GM23338 (cell line): ENCODE measurements around the gene PPP6R2. TPM values are rescaled to one million over a fixed set of nuclear protein-coding genes. Genes with fewer than 3 reads are reported as not detected.

ENCODE experiments used
- ATAC-seq: fragments of 200-7000 bp; cut with Tn5 transposase; 3 replicates; pipeline ENCODE4 v1.9.1; 2020
- DNase-seq: peaks from one replicate; pipeline ENCODE4 v3.0.0-alpha.2; 2015; ENCODE audit warnings: low spot score
- H2AFZ ChIP-seq: fragments of 200-600 bp; sonication (generic); 2 replicates; pipeline ENCODE4 v1.8.0; 2016; ENCODE audit warnings: antibody characterized with exemption, mild to moderate bottlenecking, moderate library complexity
- H3F3A ChIP-seq: fragments of 200-600 bp; sonication (generic); replicated peaks from 2 replicates; pipeline ENCODE4 v1.8.0; 2017; ENCODE audit warnings: antibody characterized with exemption, mixed run types, low read depth
- H3K27ac ChIP-seq: fragments of 200-600 bp; sonication (generic); 2 replicates; pipeline ENCODE4 v1.6.1; 2016; ENCODE audit warnings: low read depth
- H3K27me3 ChIP-seq: fragments of 200-600 bp; sonication (generic); 2 replicates; pipeline ENCODE4 v1.8.0; 2016; ENCODE audit warnings: mild to moderate bottlenecking, mixed run types, moderate library complexity; ENCODE audit not compliant: insufficient read depth
- H3K36me3 ChIP-seq: fragments of 200-600 bp; sonication (generic); 2 replicates; pipeline ENCODE4 v1.8.0; 2016; ENCODE audit warnings: mild to moderate bottlenecking; ENCODE audit not compliant: insufficient read depth
- H3K4me1 ChIP-seq: fragments of 200-600 bp; sonication (generic); 2 replicates; pipeline ENCODE4 v1.8.0; 2016; ENCODE audit warnings: mild to moderate bottlenecking, moderate library complexity; ENCODE audit not compliant: insufficient read depth
- H3K4me2 ChIP-seq: fragments of 200-600 bp; sonication (generic); 2 replicates; pipeline ENCODE4 v1.7.1; 2017; ENCODE audit warnings: mixed run types
- H3K4me3 ChIP-seq: fragments of 200-600 bp; sonication (generic); 2 replicates; pipeline ENCODE4 v1.6.1; 2016; ENCODE audit warnings: mixed run types
- H3K79me2 ChIP-seq: fragments of 200-600 bp; sonication (generic); replicated peaks from 2 replicates; pipeline ENCODE4 v1.8.0; 2017; ENCODE audit warnings: mild to moderate bottlenecking; ENCODE audit not compliant: insufficient read depth
- H3K9me2 ChIP-seq: fragments of 200-600 bp; sonication (generic); 2 replicates; pipeline ENCODE4 v1.8.0; 2017; ENCODE audit not compliant: insufficient read depth
- H4K20me1 ChIP-seq: fragments of 200-600 bp; sonication (generic); replicated peaks from 2 replicates; pipeline ENCODE4 v1.8.0; 2017; ENCODE audit warnings: mild to moderate bottlenecking; ENCODE audit not compliant: insufficient read depth
- H3K27ac Mint-ChIP-seq: 2 replicates; pipeline ENCODE4 v1.8.0; 2020; ENCODE audit warnings: inconsistent platforms, mild to moderate bottlenecking, moderate library complexity, mixed read lengths
- H3K27me3 Mint-ChIP-seq: 3 replicates; pipeline ENCODE4 v1.8.0; 2022; ENCODE audit warnings: low read depth, mild to moderate bottlenecking, moderate library complexity, mixed read lengths, inconsistent platforms; ENCODE audit not compliant: insufficient read depth, poor library complexity
- H3K36me3 Mint-ChIP-seq: 3 replicates; pipeline ENCODE4 v1.8.0; 2021; ENCODE audit warnings: low read depth, mild to moderate bottlenecking, inconsistent platforms, moderate library complexity, mixed read lengths
- H3K4me1 Mint-ChIP-seq: 3 replicates; pipeline ENCODE4 v1.8.0; 2020; ENCODE audit warnings: mild to moderate bottlenecking, inconsistent platforms, mixed read lengths
- H3K4me3 Mint-ChIP-seq: 3 replicates; pipeline ENCODE4 v1.8.0; 2021; ENCODE audit warnings: moderate library complexity, mild to moderate bottlenecking, inconsistent platforms, mixed read lengths
- H3K9me3 Mint-ChIP-seq: 3 replicates; pipeline ENCODE4 v1.8.0; 2020; ENCODE audit warnings: moderate library complexity, mild to moderate bottlenecking, inconsistent platforms, mixed read lengths
- JUNB ChIP-seq: IDR thresholded peaks from one replicate; pipeline ENCODE4 v1.6.1; 2016; ENCODE audit warnings: antibody characterized with exemption; ENCODE audit not compliant: unreplicated experiment
- NANOG ChIP-seq: IDR thresholded peaks from 2 replicates; pipeline ENCODE4 v1.6.1; 2016; ENCODE audit warnings: antibody characterized with exemption, borderline replicate concordance
- ZNF114 ChIP-seq: fragments of 250-450 bp; sonication (Bioruptor Pico); IDR thresholded peaks from 2 replicates; pipeline ENCODE4 v1.5.0; 2020; ENCODE audit warnings: mild to moderate bottlenecking, moderate library complexity
- ZNF331 ChIP-seq: fragments of 250-450 bp; sonication (Bioruptor Pico); IDR thresholded peaks from 2 replicates; pipeline ENCODE4 v1.5.0; 2020; ENCODE audit warnings: low read depth, mild to moderate bottlenecking, moderate library complexity
- polyA plus RNA-seq: library from polyadenylated mRNA; unstranded; fragments of >200 nt; fragmentation: Nextera tagmentation; extraction: Ambion mirVana; gene quantifications from 2 replicates; pipeline ENCODE4 v1.2.1, GENCODE V29; 2016
- total RNA-seq: library from RNA; depleted of rRNA; stranded (reverse); fragments of >200 nt; shearing (Covaris generic); gene quantifications from 2 replicates; pipeline ENCODE4 v1.2.3, GENCODE V29; 2014
- TF ChIP-seq, protein P1 (sequence below): fragments of 250-450 bp; sonication (Bioruptor Pico); IDR thresholded peaks from 2 replicates; pipeline ENCODE4 v1.5.0; 2020; ENCODE audit warnings: mild to moderate bottlenecking, moderate library complexity
- TF ChIP-seq, protein P2 (sequence below): IDR thresholded peaks from one replicate; pipeline ENCODE4 v1.6.1; 2018; ENCODE audit warnings: antibody characterized with exemption; ENCODE audit not compliant: unreplicated experiment
- TF ChIP-seq, protein P3 (sequence below): IDR thresholded peaks from 2 replicates; pipeline ENCODE4 v1.6.1; 2016; ENCODE audit warnings: antibody characterized with exemption
- TF ChIP-seq, protein P4 (sequence below), 2 experiments: fragments of 200-600 bp in 1 of 2; sonication (generic) in 1 of 2; conservative IDR thresholded peaks; 2 replicates each; pipeline versions ENCODE4 v1.5.1 to v1.6.1; 2016 to 2017; ENCODE audit warnings: antibody characterized with exemption in 2 of 2, low read depth in 2 of 2, mild to moderate bottlenecking in 2 of 2, moderate library complexity in 1 of 2

Gene PPP6R2
- total and polyA plus RNA-seq, 2 experiments from 2014 or later: 11.9 to 45.8 TPM

DNA sequence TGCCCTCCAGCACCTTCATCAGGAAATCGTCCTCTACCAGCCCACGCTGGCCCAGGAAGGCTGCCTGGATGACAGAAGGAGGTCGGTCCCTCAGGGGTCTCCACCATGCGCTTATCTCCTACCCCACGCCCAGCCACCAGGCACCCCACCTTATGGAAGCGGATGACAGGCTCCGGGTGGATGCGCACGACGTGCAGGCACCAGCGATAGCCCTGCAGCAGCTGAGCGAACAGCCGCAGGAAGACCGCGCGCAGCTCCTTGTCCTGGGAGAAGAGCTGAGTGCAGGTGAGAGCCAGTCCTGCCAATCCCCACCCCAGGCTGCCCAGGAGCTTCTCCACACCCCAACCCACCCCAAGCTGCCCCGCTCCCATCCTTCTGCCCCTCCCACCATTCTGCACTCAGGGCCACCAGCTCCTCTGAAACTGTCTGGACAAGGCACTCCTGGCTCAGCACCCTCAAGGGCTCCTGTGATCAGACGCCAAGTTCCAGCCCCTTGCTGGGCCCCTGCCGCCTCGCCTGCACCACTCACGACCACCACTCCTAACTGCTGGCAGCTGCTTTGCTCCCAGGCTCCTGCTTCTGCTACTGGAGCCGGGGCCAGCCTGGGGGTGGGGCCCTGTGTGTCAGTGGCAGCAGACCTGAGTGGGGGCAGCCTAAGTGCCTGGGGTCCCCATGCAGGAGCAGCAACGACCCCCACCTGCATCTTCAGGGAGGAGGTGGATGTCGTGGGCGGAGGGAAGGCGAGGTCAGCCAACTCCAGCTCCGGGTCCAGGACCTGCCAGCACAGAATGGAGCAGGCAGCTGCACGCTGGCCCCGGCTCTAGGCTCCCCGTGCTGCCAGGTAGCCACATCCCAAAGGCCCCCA, 122.2 kb downstream of the PPP6R2 start:
- peaks cover 22% of the 10 kb centered on the region for H3K79me2 ChIP-seq
- H3K4me1 ChIP-seq: peaks cover 6% of the 10 kb centered on the region; the same call in 1 of the 2 replicates
- no peaks in the 10 kb centered on the region for H3K9me2 ChIP-seq
- H4K20me1 ChIP-seq: peaks cover 16% of the 10 kb centered on the region
- no peak overlapping the region for H3K27ac Mint-ChIP-seq
- H2AFZ ChIP-seq: no peak overlapping the region
- no peaks in the 10 kb centered on the region for H3K9me3 Mint-ChIP-seq
- no peak overlapping the region for H3K4me2 ChIP-seq
- H3K4me3 Mint-ChIP-seq: no peak overlapping the region
- no peak overlapping the region for H3K27ac ChIP-seq
- H3K4me3 ChIP-seq: no peak overlapping the region
- DNase-seq: no peak
- peaks cover 36% of the 10 kb centered on the region for H3K36me3 Mint-ChIP-seq
- H3F3A ChIP-seq: 0 out of 2 replicates have a peak, but pooled peaks cover 3% of the 10 kb centered on the region
- H3K27me3 Mint-ChIP-seq: peaks cover 10% of the 10 kb centered on the region
- peaks cover 12% of the 10 kb centered on the region for H3K4me1 Mint-ChIP-seq
- no peaks in the 10 kb centered on the region for H3K27me3 ChIP-seq
- no peak for ATAC-seq
- TF ChIP-seq ZNF114 (no peak), NANOG (no peak), ZNF331 (CRISPR knock-in tag) (no peak), JUNB (no peak)
- TF ChIP-seq, protein P1, sequence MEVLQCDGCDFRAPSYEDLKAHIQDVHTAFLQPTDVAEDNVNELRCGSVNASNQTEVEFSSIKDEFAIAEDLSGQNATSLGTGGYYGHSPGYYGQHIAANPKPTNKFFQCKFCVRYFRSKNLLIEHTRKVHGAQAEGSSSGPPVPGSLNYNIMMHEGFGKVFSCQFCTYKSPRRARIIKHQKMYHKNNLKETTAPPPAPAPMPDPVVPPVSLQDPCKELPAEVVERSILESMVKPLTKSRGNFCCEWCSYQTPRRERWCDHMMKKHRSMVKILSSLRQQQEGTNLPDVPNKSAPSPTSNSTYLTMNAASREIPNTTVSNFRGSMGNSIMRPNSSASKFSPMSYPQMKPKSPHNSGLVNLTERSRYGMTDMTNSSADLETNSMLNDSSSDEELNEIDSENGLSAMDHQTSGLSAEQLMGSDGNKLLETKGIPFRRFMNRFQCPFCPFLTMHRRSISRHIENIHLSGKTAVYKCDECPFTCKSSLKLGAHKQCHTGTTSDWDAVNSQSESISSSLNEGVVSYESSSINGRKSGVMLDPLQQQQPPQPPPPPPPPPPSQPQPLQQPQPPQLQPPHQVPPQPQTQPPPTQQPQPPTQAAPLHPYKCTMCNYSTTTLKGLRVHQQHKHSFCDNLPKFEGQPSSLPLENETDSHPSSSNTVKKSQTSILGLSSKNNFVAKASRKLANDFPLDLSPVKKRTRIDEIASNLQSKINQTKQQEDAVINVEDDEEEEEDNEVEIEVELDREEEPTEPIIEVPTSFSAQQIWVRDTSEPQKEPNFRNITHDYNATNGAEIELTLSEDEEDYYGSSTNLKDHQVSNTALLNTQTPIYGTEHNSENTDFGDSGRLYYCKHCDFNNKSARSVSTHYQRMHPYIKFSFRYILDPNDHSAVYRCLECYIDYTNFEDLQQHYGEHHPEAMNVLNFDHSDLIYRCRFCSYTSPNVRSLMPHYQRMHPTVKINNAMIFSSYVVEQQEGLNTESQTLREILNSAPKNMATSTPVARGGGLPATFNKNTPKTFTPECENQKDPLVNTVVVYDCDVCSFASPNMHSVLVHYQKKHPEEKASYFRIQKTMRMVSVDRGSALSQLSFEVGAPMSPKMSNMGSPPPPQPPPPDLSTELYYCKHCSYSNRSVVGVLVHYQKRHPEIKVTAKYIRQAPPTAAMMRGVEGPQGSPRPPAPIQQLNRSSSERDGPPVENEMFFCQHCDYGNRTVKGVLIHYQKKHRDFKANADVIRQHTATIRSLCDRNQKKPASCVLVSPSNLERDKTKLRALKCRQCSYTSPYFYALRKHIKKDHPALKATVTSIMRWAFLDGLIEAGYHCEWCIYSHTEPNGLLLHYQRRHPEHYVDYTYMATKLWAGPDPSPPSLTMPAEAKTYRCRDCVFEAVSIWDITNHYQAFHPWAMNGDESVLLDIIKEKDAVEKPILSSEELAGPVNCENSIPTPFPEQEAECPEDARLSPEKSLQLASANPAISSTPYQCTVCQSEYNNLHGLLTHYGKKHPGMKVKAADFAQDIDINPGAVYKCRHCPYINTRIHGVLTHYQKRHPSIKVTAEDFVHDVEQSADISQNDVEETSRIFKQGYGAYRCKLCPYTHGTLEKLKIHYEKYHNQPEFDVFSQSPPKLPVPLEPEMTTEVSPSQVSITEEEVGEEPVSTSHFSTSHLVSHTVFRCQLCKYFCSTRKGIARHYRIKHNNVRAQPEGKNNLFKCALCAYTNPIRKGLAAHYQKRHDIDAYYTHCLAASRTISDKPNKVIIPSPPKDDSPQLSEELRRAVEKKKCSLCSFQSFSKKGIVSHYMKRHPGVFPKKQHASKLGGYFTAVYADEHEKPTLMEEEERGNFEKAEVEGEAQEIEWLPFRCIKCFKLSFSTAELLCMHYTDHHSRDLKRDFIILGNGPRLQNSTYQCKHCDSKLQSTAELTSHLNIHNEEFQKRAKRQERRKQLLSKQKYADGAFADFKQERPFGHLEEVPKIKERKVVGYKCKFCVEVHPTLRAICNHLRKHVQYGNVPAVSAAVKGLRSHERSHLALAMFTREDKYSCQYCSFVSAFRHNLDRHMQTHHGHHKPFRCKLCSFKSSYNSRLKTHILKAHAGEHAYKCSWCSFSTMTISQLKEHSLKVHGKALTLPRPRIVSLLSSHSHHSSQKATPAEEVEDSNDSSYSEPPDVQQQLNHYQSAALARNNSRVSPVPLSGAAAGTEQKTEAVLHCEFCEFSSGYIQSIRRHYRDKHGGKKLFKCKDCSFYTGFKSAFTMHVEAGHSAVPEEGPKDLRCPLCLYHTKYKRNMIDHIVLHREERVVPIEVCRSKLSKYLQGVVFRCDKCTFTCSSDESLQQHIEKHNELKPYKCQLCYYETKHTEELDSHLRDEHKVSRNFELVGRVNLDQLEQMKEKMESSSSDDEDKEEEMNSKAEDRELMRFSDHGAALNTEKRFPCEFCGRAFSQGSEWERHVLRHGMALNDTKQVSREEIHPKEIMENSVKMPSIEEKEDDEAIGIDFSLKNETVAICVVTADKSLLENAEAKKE (CRISPR knock-in tag): no peak
- TF ChIP-seq, protein P2, sequence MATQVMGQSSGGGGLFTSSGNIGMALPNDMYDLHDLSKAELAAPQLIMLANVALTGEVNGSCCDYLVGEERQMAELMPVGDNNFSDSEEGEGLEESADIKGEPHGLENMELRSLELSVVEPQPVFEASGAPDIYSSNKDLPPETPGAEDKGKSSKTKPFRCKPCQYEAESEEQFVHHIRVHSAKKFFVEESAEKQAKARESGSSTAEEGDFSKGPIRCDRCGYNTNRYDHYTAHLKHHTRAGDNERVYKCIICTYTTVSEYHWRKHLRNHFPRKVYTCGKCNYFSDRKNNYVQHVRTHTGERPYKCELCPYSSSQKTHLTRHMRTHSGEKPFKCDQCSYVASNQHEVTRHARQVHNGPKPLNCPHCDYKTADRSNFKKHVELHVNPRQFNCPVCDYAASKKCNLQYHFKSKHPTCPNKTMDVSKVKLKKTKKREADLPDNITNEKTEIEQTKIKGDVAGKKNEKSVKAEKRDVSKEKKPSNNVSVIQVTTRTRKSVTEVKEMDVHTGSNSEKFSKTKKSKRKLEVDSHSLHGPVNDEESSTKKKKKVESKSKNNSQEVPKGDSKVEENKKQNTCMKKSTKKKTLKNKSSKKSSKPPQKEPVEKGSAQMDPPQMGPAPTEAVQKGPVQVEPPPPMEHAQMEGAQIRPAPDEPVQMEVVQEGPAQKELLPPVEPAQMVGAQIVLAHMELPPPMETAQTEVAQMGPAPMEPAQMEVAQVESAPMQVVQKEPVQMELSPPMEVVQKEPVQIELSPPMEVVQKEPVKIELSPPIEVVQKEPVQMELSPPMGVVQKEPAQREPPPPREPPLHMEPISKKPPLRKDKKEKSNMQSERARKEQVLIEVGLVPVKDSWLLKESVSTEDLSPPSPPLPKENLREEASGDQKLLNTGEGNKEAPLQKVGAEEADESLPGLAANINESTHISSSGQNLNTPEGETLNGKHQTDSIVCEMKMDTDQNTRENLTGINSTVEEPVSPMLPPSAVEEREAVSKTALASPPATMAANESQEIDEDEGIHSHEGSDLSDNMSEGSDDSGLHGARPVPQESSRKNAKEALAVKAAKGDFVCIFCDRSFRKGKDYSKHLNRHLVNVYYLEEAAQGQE: no peak
- TF ChIP-seq, protein P3, sequence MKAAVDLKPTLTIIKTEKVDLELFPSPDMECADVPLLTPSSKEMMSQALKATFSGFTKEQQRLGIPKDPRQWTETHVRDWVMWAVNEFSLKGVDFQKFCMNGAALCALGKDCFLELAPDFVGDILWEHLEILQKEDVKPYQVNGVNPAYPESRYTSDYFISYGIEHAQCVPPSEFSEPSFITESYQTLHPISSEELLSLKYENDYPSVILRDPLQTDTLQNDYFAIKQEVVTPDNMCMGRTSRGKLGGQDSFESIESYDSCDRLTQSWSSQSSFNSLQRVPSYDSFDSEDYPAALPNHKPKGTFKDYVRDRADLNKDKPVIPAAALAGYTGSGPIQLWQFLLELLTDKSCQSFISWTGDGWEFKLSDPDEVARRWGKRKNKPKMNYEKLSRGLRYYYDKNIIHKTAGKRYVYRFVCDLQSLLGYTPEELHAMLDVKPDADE: no peak
- TF ChIP-seq, protein P4, sequence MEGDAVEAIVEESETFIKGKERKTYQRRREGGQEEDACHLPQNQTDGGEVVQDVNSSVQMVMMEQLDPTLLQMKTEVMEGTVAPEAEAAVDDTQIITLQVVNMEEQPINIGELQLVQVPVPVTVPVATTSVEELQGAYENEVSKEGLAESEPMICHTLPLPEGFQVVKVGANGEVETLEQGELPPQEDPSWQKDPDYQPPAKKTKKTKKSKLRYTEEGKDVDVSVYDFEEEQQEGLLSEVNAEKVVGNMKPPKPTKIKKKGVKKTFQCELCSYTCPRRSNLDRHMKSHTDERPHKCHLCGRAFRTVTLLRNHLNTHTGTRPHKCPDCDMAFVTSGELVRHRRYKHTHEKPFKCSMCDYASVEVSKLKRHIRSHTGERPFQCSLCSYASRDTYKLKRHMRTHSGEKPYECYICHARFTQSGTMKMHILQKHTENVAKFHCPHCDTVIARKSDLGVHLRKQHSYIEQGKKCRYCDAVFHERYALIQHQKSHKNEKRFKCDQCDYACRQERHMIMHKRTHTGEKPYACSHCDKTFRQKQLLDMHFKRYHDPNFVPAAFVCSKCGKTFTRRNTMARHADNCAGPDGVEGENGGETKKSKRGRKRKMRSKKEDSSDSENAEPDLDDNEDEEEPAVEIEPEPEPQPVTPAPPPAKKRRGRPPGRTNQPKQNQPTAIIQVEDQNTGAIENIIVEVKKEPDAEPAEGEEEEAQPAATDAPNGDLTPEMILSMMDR (conservative IDR thresholded peaks at IDR 0.05; ENCODE audit: low read depth in 2 of 2): no peak
- H3K36me3 ChIP-seq: no peaks in the 10 kb centered on the region
